ENCODE data around the gene ELMO1. TPM values are rescaled to one million over a fixed set of nuclear protein-coding genes. Genes with fewer than 3 reads are reported as not detected.

ELMO1 gene
- total RNA-seq, 2 donors from 2014 or later: 10.9 to 56.0 TPM

DNA sequence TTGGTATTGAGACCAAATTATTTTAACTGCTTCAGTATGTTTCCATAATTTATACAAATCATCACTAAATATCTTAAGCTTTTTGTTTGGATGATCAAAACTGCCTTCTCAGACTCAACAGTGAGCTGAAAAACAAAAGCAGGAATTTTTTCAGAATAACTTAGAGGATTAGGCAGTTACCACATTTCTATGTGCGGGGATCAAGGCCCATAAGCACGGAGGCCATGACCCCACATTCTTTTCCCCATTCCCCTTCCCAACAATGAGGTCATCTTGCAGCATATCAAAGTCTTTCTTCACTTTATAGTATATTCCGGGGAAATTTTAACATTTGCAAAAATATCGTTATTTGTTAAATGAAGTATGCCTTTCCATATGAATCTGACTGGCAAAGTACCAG, 125.8 kb downstream of the ELMO1 start:
- intact Hi-C loops (cut with DNase I): no loop called here
- no peaks in the 10 kb centered on the region for H3K27me3 ChIP-seq
- no peaks in the 10 kb centered on the region for H3K9me3 ChIP-seq
- DNase-seq (no peak), ATAC-seq (no peak)
- TF ChIP-seq POLR2A (IDR thresholded peaks at IDR 0.05): no peak
- TF ChIP-seq, protein P1, sequence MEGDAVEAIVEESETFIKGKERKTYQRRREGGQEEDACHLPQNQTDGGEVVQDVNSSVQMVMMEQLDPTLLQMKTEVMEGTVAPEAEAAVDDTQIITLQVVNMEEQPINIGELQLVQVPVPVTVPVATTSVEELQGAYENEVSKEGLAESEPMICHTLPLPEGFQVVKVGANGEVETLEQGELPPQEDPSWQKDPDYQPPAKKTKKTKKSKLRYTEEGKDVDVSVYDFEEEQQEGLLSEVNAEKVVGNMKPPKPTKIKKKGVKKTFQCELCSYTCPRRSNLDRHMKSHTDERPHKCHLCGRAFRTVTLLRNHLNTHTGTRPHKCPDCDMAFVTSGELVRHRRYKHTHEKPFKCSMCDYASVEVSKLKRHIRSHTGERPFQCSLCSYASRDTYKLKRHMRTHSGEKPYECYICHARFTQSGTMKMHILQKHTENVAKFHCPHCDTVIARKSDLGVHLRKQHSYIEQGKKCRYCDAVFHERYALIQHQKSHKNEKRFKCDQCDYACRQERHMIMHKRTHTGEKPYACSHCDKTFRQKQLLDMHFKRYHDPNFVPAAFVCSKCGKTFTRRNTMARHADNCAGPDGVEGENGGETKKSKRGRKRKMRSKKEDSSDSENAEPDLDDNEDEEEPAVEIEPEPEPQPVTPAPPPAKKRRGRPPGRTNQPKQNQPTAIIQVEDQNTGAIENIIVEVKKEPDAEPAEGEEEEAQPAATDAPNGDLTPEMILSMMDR (IDR thresholded peaks at IDR 0.05): no peak
- H3K4me3 ChIP-seq: no peak overlapping the region
- H3K4me1 ChIP-seq: no peaks in the 10 kb centered on the region
- no peaks in the 10 kb centered on the region for H3K36me3 ChIP-seq (replicated peaks in 1 of 2; ENCODE audit: insufficient read depth in 1 of 2, low read depth in 2 of 2)
- WGBS, 2 donors: 85 to 92% methylated on average over 4 of the region's 4 CpGs
- H3K27ac ChIP-seq: no peak overlapping the region

DNA sequence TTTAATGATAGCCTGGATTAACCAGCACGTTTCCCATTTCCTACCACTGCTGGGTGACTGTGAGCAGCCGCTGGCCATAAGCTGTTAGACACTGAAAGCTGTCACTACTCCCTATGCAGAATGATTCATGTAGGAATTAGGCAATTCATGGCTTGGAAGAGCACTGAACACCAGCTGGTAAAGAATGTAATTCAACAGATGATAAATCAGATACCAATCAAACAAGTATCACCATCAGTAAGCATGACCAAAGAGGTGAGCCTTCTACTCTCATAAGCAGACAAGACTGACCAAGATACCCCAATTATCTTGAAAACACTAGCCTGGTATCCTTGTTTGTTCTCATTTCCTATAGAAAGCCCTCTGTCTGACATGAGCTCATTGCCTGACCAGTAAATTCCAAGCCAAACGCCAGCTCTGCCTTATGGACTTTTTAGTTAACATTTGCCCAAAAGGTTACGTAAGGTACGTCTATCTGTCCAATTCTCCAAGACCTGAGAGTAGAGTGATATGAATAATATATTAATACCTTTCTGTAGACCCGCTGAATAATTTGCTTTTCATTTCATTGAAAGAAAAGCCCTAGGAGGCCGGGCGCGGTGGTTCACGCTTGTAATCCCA, 127.7 kb downstream of the ELMO1 start:
- Histone ChIP-seq H3K4me1 (no peaks in the 10 kb centered on the region), H3K9me3 (no peaks in the 10 kb centered on the region), H3K27me3 (no peaks in the 10 kb centered on the region), H3K27ac (no peak overlapping the region), H3K36me3 (replicated peaks in 1 of 2; ENCODE audit: insufficient read depth in 1 of 2, low read depth in 2 of 2) (no peaks in the 10 kb centered on the region), H3K4me3 (no peak overlapping the region)
- DNase-seq (no peak), ATAC-seq (no peak)
- intact Hi-C loops (cut with DNase I): no loop called here
- TF ChIP-seq, protein P1 (IDR thresholded peaks at IDR 0.05): no peak
- no peak for TF ChIP-seq POLR2A (IDR thresholded peaks at IDR 0.05)
- 82 to 88% methylated on average over 10 of the region's 10 CpGs for WGBS, 2 donors

DNA sequence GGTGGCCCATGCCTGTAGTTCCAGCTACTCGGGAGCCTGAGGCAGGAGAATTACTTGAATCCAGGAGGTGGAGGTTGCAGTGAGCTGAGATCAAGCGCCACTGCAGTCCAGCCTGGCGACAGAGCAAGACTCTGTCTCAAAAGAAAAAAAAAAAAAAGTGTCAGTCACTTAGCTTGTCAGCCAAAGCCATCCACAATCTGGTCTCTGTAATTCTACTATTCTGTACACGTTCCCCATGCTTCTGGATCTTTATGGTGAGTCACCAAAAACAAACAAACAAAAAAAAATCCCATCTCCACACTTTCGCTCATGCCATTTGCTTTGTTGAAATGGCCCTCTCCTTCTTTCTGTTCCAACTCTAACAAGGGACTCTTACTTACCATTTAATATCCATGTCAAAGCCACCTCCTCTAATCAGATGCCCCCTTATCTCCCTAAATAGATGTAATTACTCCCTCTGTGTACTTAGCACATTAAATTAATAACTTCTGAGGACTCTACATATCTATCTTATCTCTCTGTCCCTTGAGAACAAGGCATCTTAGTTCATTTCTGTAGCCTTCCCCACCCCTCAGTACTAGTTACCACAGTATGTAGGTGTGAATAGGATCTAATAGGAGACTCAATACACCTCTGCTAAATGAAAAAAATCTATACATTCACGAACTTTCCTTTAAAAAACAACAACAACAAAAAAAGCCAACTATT, 128.4 kb downstream of the ELMO1 start:
- H3K4me1 ChIP-seq: no peaks in the 10 kb centered on the region
- no peaks in the 10 kb centered on the region for H3K36me3 ChIP-seq (replicated peaks in 1 of 2; ENCODE audit: insufficient read depth in 1 of 2, low read depth in 2 of 2)
- H3K9me3 ChIP-seq: no peaks in the 10 kb centered on the region
- H3K27me3 ChIP-seq: no peaks in the 10 kb centered on the region
- intact Hi-C loops (cut with DNase I): no loop called here
- DNase-seq (no peak), ATAC-seq (no peak)
- WGBS, 2 donors: 59 to 65% methylated on average over 6 of the region's 6 CpGs
- no peak for TF ChIP-seq POLR2A (IDR thresholded peaks at IDR 0.05)
- no peak overlapping the region for H3K4me3 ChIP-seq
- no peak overlapping the region for H3K27ac ChIP-seq

DNA sequence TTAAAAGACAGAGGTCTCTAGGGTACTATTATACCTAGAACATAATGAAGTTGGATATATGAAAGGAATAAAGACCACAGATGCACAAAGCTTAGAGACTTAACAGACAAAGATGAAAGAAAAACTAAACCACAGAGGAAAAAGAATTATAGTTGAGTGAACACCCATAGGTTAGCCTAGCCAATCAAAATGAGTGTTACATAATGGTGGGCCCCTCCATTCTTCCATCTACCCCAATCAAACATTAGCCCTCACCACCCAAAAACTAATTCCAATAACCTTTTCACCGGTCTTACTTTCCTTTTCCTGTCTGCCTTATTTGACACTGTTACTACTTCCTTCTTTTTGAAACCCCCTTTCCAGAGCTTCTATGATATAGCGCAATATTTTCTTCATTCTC, 130.1 kb downstream of the ELMO1 start:
- H3K9me3 ChIP-seq: no peaks in the 10 kb centered on the region
- DNase-seq (no peak), ATAC-seq (no peak)
- no peaks in the 10 kb centered on the region for H3K4me1 ChIP-seq
- TF ChIP-seq, protein P1 (IDR thresholded peaks at IDR 0.05): no peak
- H3K4me3 ChIP-seq: no peak overlapping the region
- WGBS, 2 donors: 78 to 88% methylated on average over 2 of the region's 2 CpGs
- no peaks in the 10 kb centered on the region for H3K36me3 ChIP-seq (replicated peaks in 1 of 2; ENCODE audit: insufficient read depth in 1 of 2, low read depth in 2 of 2)
- intact Hi-C loops (cut with DNase I): no loop called here
- no peak overlapping the region for H3K27ac ChIP-seq
- H3K27me3 ChIP-seq: no peaks in the 10 kb centered on the region

DNA sequence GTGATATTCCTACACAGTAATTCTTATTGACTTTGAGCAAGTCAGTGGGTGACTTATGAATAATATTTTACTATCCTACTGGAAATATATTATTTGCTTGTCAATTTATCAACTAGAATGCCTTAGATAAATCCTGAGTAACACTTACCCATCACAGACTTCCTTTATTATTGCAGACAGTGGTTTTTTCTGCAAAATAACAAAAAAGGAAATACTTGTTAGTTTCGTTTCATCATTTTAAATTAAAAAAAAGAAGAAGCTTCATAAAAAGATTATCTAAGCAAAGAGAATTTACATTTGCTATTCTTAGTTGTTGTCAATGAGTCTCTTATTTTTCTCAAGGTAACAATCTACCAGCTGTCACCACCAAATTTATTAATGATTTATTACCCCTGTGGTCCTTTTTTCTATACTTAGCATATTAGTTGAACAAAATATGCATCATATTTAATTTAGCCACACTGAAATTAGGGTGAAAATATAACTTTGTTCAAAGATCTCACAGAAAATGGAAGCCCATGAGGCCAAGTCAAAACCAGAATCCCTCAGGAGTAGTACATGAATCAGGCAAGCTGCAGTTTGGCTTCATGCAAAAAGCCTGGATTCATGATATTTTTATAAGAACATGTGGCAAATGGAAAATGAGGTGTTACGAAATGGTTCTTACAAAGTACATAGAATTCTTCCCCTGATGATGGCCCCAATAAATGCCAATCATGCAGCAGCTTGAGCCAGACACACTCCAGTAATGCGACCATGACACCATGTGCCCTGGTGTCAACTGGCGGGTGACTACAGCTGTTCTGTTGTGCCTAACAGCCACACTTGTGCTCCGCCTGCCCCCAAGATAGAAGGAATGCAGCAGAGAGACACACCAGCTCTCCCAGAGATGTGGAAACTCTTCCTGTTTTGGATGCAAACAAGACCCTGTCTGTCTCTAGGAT, 132.6 kb downstream of the ELMO1 start:
- TF ChIP-seq POLR2A (IDR thresholded peaks at IDR 0.05): no peak
- TF ChIP-seq, protein P1 (IDR thresholded peaks at IDR 0.05): no peak
- H3K9me3 ChIP-seq: no peaks in the 10 kb centered on the region
- H3K36me3 ChIP-seq (replicated peaks in 1 of 2; ENCODE audit: insufficient read depth in 1 of 2, low read depth in 2 of 2): no peaks in the 10 kb centered on the region
- peak overlapping the region in 1 of 4 donors; percentile 51 for H3K27ac ChIP-seq
- intact Hi-C loops (cut with DNase I): no loop called here
- WGBS, 2 donors: 68 to 78% methylated on average over 5 of the region's 5 CpGs
- no peaks in the 10 kb centered on the region for H3K4me1 ChIP-seq
- DNase-seq (peak in 1 of 4 donors; percentile 35), ATAC-seq (no peak)
- no peak overlapping the region for H3K4me3 ChIP-seq
- no peaks in the 10 kb centered on the region for H3K27me3 ChIP-seq

Measured in body of pancreas (tissue), 4 donors.